ENCODE measurements around the gene COL6A3. TPM values are rescaled to one million over a fixed set of nuclear protein-coding genes. Genes with fewer than 3 reads are reported as not detected.

Gene COL6A3
- total RNA-seq, 1 experiment from 2014 or later, result 0.81 TPM

DNA sequence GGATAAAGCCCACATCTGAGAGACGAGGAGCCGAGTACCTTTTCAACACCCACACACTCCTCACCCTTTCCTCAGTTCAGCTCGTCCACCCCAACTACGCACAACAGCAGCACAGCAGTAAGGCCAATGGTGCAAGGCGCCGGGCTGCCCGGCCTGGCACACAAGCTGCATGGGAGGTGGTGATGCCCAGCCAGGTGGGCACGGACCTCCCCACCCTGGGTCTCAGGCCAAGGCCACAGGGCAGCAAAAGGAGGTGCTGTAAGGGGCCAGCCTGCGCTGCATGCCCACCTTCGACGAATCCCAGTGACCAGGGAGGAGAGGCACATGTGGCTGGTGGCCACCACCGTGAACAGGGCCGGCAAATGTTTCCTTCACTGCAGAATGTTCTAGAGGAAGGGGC lies 36.6 kb upstream of the COL6A3 start:
- peaks cover 15 to 16% of the 10 kb centered on the region in 2 experiments for H3K4me1 Mint-ChIP-seq
- no peaks in the 10 kb centered on the region for H3K36me3 Mint-ChIP-seq (ENCODE audit: insufficient read depth in 1 of 3, low read depth in 3 of 3)
- Histone ChIP-seq H2BK5ac (ENCODE audit: insufficient read length, low read length) (no peak overlapping the region), H3K23ac (ENCODE audit: insufficient read length, low read depth, low read length) (no peak overlapping the region), H3K9ac (ENCODE audit: extremely low read depth, insufficient read length, low read length) (no peak overlapping the region), H3T11ph (ENCODE audit: low read length) (no peak overlapping the region), H3K79me2 (ENCODE audit: insufficient read depth, low read length) (no peaks in the 10 kb centered on the region), H4K8ac (replicated peaks; ENCODE audit: insufficient read length, low read depth, low read length) (no peak overlapping the region), H2BK120ac (ENCODE audit: low read depth, low read length, poor library complexity, severe bottlenecking) (no peak overlapping the region), H2BK20ac (ENCODE audit: low read depth, low read length, poor library complexity, severe bottlenecking) (no peak overlapping the region), H2BK12ac (ENCODE audit: insufficient read length, low read depth, low read length) (no peak overlapping the region), H3K79me1 (ENCODE audit: insufficient read depth, low read depth, low read length, poor library complexity, severe bottlenecking) (no peaks in the 10 kb centered on the region), H4K91ac (ENCODE audit: insufficient read length, low read depth, low read length) (no peak overlapping the region), H2AK5ac (ENCODE audit: insufficient read length, low read length) (no peak overlapping the region), H3K27me3 (ENCODE audit: insufficient read depth, low read length) (no peaks in the 10 kb centered on the region), H4K20me1 (ENCODE audit: control insufficient read depth, insufficient read depth, insufficient read length) (no peaks in the 10 kb centered on the region), H2BK15ac (ENCODE audit: low read depth, low read length) (no peak overlapping the region), H3K4ac (ENCODE audit: low read depth, low read length) (no peak overlapping the region), H3K4me1 (ENCODE audit: insufficient read depth, low read length) (peaks cover 7% of the 10 kb centered on the region; the same call in 1 of the 2 replicates), H3K56ac (ENCODE audit: insufficient read length, low read depth, low read length) (no peak overlapping the region), H3K23me2 (ENCODE audit: insufficient read length, low read depth, low read length, poor library complexity, severe bottlenecking) (no peaks in the 10 kb centered on the region), H3K27ac (ENCODE audit: insufficient read length, low read depth, low read length) (no peak overlapping the region), H3K9me3 (ENCODE audit: control insufficient read depth, low read depth, low read length) (no peaks in the 10 kb centered on the region), H4K5ac (ENCODE audit: insufficient read length, low read depth, low read length) (no peak overlapping the region), H3K18ac (ENCODE audit: insufficient read length, low read depth, low read length) (no peak overlapping the region), H3K14ac (ENCODE audit: insufficient read depth, low read length) (no peak overlapping the region), H3K4me2 (ENCODE audit: insufficient read depth, insufficient read length, low read length) (no peak overlapping the region), H2AFZ (ENCODE audit: low read length) (no peak overlapping the region)
- peaks cover 41% of the 10 kb centered on the region for H3K27me3 Mint-ChIP-seq (ENCODE audit: low read depth)
- WGBS (ENCODE audit: extremely low coverage, insufficient read length, low lambda C conversion rate), result no CpG with 5 or more reads among the region's 13 CpGs
- TF ChIP-seq, protein P1, sequence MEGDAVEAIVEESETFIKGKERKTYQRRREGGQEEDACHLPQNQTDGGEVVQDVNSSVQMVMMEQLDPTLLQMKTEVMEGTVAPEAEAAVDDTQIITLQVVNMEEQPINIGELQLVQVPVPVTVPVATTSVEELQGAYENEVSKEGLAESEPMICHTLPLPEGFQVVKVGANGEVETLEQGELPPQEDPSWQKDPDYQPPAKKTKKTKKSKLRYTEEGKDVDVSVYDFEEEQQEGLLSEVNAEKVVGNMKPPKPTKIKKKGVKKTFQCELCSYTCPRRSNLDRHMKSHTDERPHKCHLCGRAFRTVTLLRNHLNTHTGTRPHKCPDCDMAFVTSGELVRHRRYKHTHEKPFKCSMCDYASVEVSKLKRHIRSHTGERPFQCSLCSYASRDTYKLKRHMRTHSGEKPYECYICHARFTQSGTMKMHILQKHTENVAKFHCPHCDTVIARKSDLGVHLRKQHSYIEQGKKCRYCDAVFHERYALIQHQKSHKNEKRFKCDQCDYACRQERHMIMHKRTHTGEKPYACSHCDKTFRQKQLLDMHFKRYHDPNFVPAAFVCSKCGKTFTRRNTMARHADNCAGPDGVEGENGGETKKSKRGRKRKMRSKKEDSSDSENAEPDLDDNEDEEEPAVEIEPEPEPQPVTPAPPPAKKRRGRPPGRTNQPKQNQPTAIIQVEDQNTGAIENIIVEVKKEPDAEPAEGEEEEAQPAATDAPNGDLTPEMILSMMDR (conservative IDR thresholded peaks at IDR 0.05), result no peak
- peaks cover 0 to 6% of the 10 kb centered on the region in 2 experiments; a peak in 2 of 5 replicates for H3K9me3 Mint-ChIP-seq
- DNase-seq, result no peak
- H3K27ac Mint-ChIP-seq, result no peak overlapping the region; a peak in 1 of 7 replicates
- no peak overlapping the region for H3K4me3 Mint-ChIP-seq

Data from H9 (cell line).